Thyroid gland (tissue), 4 donors: ENCODE data around the gene MSLN. TPM values are rescaled to one million over a fixed set of nuclear protein-coding genes. Genes with fewer than 3 reads are reported as not detected.

Experiments used
- DNase-seq, 2 donors: peaks; one replicate each; pipeline ENCODE4 v3.0.0-alpha.2; 2019
- H3K27ac ChIP-seq, 3 donors: fragments of 200-600 bp; sonication (generic); 1 replicate in 2 of 3; 2 replicates in 1 of 3; pipeline ENCODE4 v1.5.1; 2016 to 2019; ENCODE audit warnings: mild to moderate bottlenecking in 1 of 3, moderate library complexity in 1 of 3
- H3K27me3 ChIP-seq: fragments of 200-600 bp; sonication (generic); one replicate; pipeline ENCODE4 v1.5.1; 2019
- H3K36me3 ChIP-seq, 2 donors: fragments of 200-600 bp; sonication (generic); one replicate each; pipeline ENCODE4 v1.5.1; 2016 to 2019
- H3K4me1 ChIP-seq, 2 donors: fragments of 200-600 bp; sonication (generic); one replicate each; pipeline ENCODE4 v1.5.1; 2017 to 2019
- H3K4me3 ChIP-seq, 3 donors: fragments of 200-600 bp; sonication (generic); replicated peaks in 1 of 3; 1 replicate in 2 of 3; 2 replicates in 1 of 3; pipeline ENCODE4 v1.5.1; 2016; ENCODE audit warnings: mild to moderate bottlenecking in 1 of 3
- H3K9me3 ChIP-seq: fragments of 200-600 bp; sonication (generic); one replicate; pipeline ENCODE4 v1.5.1; 2017
- CTCF ChIP-seq, 6 experiments: fragments of 200-600 bp in 3 of 6; fragments of 450-650 bp in 3 of 6; sonication (generic) in 3 of 6; IDR thresholded peaks; one replicate each; pipeline ENCODE4 v1.5.1; 2016 to 2019; ENCODE audit warnings: antibody characterized with exemption in 6 of 6, mild to moderate bottlenecking in 2 of 6, inconsistent platforms in 1 of 6, moderate library complexity in 1 of 6
- POLR2A ChIP-seq, 2 donors: fragments of 450-650 bp; IDR thresholded peaks; one replicate each; pipeline ENCODE4 v1.6.1; 2017; ENCODE audit warnings: antibody characterized with exemption in 2 of 2, mild to moderate bottlenecking in 2 of 2, moderate library complexity in 1 of 2
- WGBS, 2 donors: methylation state at CpG; one replicate each; pipeline ENCODE4 v1.1.5; 2017; 5-methylcytosine and 5-hydroxymethylcytosine counted together
- intact Hi-C: fragments of 100-400 bp; cut with DNase I; formaldehyde crosslinking; loops from one replicate; pipeline ENCODE4 v1.15.1; 2023
- total RNA-seq, 4 donors: library from RNA; depleted of rRNA; stranded (reverse); fragments of >200 nt; gene quantifications; one replicate each; pipeline ENCODE4 v1.2.3, GENCODE V29; 2016

Gene MSLN
- total RNA-seq, 4 donors from 2014 or later, result not detected

GRCh38 chr16:794853-795466 lies 34.4 kb downstream of the MSLN start:
- no peak overlapping the region for H3K4me3 ChIP-seq
- H3K9me3 ChIP-seq, result no peaks in the 10 kb centered on the region
- H3K27me3 ChIP-seq, result peaks cover 2% of the 10 kb centered on the region
- WGBS, 2 donors, result 83 to 94% methylated on average over 7 to 25 of the region's 31 CpGs
- no peaks in the 10 kb centered on the region for H3K4me1 ChIP-seq
- no peak for TF ChIP-seq POLR2A (IDR thresholded peaks at IDR 0.05)
- TF ChIP-seq CTCF (IDR thresholded peaks at IDR 0.05), result no peak
- intact Hi-C loops, result no loop called here
- no peaks in the 10 kb centered on the region for H3K36me3 ChIP-seq
- no peak for DNase-seq
- no peak overlapping the region for H3K27ac ChIP-seq

GRCh38 chr16:795580-796229 lies 35.2 kb downstream of the MSLN start:
- H3K36me3 ChIP-seq, result no peaks in the 10 kb centered on the region
- DNase-seq, result no peak
- 82 to 93% methylated on average over 9 to 11 of the region's 33 CpGs for WGBS, 2 donors
- no peaks in the 10 kb centered on the region for H3K4me1 ChIP-seq
- H3K4me3 ChIP-seq, result no peak overlapping the region
- H3K9me3 ChIP-seq, result no peaks in the 10 kb centered on the region
- TF ChIP-seq POLR2A (IDR thresholded peaks at IDR 0.05), result no peak
- no peak for TF ChIP-seq CTCF (IDR thresholded peaks at IDR 0.05)
- H3K27ac ChIP-seq, result no peak overlapping the region
- peaks cover 8% of the 10 kb centered on the region for H3K27me3 ChIP-seq
- intact Hi-C loops, result no loop called here

- no peaks in the 10 kb centered on the region for H3K36me3 ChIP-seq
- no peak overlapping the region for H3K4me3 ChIP-seq
- no peak overlapping the region for H3K27ac ChIP-seq
- TF ChIP-seq CTCF (IDR thresholded peaks at IDR 0.05) (no peak), POLR2A (IDR thresholded peaks at IDR 0.05) (no peak)
- intact Hi-C loops, result no loop called here
- H3K9me3 ChIP-seq, result no peaks in the 10 kb centered on the region
- DNase-seq, result no peak
- WGBS, 2 donors, result 95 to 96% methylated on average over 17 to 24 of the region's 38 CpGs
- no peaks in the 10 kb centered on the region for H3K4me1 ChIP-seq
- peaks cover 8% of the 10 kb centered on the region for H3K27me3 ChIP-seq
Observed at GRCh38 chr16:796296-797119, 36.0 kb downstream of the MSLN start.

- Histone ChIP-seq H3K4me3 (no peak overlapping the region), H3K4me1 (no peaks in the 10 kb centered on the region), H3K36me3 (no peaks in the 10 kb centered on the region), H3K27ac (no peak overlapping the region), H3K9me3 (no peaks in the 10 kb centered on the region), H3K27me3 (peaks cover 8% of the 10 kb centered on the region)
- WGBS, 2 donors, result 100% methylated on average over 2 of the region's 2 CpGs
- TF ChIP-seq POLR2A (IDR thresholded peaks at IDR 0.05) (no peak), CTCF (IDR thresholded peaks at IDR 0.05) (no peak)
- DNase-seq, result no peak
- intact Hi-C loops, result no loop called here
Observed at GRCh38 chr16:797120-797420, 36.5 kb downstream of the MSLN start.

GRCh38 chr16:797686-798085 lies 37.2 kb downstream of the MSLN start:
- WGBS, 2 donors, result 97% methylated on average over 11 to 22 of the region's 22 CpGs
- Histone ChIP-seq H3K27ac (no peak overlapping the region), H3K27me3 (peaks cover 8% of the 10 kb centered on the region), H3K36me3 (no peaks in the 10 kb centered on the region), H3K4me3 (no peak overlapping the region), H3K9me3 (no peaks in the 10 kb centered on the region), H3K4me1 (no peaks in the 10 kb centered on the region)
- intact Hi-C loops, result no loop called here
- TF ChIP-seq CTCF (IDR thresholded peaks at IDR 0.05), result no peak
- no peak for TF ChIP-seq POLR2A (IDR thresholded peaks at IDR 0.05)
- no peak for DNase-seq
